HG03354 (cell line): ENCODE data around the gene SMC4.

Experiments
- ATAC-seq: cut with Tn5 transposase; IDR thresholded peaks from one replicate; pipeline ENCODE4 v1.9.1; 2021; ENCODE audit warnings: mild to moderate bottlenecking; ENCODE audit not compliant: unreplicated experiment, poor library complexity, severe bottlenecking

Gene SMC4

DNA sequence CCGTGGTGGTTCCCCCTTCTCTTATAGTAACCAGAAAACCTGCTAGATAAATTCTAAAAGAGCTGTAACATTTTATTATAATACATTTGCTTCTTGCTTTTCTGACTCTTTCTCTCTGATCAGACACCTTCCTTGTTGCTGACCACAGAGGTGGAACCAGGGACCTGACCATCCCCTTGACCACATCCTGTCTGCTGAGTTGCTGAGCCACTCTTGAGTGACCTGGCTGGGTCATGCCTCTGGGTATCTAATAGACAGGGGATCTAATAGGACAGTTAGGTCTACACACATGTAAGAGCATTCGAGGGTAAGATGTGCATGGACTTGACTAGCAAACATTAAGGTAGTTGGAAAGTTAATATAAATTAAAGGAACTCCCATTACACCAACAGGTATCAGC is 72.9 kb downstream of the SMC4 start:
- peak; percentile 66 for ATAC-seq

DNA sequence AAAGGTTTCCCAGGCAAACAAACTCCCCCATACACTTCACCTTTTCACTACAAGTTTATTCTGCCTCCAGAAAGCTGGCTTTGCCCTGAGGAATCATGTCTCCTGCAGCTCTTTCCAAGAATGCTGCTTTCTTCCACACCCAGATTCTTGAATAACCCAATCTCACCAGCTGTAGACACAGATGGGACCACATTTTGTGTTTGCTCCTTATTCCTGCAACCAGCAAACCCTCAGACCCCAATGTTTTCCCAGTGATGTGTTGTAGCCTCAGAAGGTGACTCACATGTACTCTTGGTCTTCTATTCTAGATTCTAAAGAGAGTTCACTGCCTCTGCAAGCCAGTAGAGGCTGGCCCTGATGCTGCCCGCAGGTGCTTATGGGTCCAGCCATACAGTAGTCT is 73.8 kb downstream of the SMC4 start:
- ATAC-seq, result no peak

DNA sequence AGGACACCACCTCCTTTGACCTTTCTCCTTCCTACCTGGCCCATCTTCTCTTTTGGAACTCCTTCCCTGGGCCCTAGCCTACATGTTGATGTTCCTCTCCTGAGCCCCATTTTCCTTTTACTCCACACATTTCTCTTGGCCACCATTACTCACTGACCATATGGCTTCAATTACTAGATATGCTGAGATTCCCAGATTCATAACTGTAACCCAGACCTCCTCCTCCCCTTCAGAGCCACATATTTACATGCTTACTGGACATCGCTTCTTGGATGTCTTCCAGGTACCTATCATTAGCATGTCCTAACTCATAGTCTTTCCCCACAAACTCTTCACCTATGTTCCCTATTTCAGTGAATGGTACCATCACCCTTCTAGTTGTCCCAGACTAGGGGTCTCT is 74.5 kb downstream of the SMC4 start:
- ATAC-seq, result no peak

DNA sequence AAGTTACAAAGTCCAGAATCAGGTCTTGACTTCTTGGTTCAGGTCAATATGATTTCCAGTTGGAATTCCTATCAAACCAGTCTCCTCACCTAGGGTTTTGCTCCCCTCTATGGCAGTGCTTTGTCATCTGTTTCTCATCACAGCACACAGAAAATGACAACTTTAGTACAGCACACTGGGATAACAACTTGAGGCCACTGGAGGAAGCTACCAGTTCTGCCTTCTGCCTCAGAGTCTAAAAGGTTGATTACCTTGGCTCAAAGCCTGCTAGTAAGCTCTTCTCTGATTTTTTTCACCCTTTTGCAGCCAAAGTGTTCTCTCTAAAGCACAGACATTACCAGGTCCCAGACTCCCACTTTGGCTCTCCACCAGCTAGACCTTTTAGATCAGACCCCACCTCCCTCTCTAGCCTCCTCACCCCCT is 75.0 kb downstream of the SMC4 start:
- no peak for ATAC-seq

DNA sequence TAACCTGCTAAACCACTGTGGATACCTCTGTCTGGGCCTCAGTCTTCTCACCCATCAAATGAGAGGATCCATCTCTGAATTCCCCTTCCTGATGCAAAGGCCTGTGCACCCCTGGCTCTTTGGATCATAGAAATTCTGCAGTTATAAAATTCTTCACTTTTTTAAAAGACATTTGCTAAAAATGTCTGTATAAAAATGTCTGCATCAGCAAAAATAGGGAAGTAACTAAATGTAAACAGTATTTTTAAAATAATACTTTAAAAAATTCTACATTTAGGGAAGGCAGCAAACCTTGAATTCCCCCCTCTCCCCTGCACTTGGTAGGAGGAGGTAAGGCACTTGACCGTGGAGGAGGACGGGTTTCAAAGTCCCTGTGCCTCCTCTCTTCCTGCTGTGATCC is 75.7 kb downstream of the SMC4 start:
- no peak for ATAC-seq

DNA sequence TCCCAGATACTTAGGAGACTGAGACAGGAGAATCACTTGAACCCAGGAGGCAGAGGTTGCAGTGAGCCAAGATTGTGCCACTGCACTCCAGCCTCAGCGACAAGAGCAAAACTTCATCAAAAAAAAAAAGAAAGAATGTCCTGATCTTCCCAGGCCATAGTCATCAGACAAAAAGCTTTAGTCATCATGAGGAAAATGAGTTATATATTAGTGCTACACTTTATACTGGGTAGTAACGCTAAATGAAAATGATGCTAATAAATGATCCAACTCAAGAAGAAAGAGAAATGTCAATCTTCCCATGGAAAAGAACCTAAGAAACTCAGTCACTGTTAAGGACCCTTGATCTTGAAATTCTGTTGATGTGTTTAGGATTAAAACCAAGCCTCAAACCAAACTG is 76.4 kb downstream of the SMC4 start:
- no peak for ATAC-seq

DNA sequence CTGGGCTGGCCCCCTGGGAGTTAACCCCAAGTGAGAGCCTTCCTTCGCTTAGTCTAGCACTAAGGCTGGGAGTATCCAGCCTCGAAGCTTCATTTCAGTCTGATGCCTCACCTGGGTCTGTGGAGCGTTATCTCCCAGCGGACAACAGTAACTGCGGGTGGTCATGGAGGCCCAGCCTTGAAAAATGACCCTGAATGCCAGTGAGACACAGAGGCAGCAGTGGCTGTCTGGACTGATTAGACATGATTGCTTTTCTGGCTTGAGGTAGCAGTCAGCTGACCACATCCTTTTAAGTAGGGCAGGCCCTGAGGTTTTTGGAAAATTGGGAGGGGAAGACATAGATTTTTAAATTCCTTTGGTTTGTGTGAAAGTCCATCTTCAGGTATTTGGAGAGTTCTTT is 78.3 kb downstream of the SMC4 start:
- no peak for ATAC-seq

DNA sequence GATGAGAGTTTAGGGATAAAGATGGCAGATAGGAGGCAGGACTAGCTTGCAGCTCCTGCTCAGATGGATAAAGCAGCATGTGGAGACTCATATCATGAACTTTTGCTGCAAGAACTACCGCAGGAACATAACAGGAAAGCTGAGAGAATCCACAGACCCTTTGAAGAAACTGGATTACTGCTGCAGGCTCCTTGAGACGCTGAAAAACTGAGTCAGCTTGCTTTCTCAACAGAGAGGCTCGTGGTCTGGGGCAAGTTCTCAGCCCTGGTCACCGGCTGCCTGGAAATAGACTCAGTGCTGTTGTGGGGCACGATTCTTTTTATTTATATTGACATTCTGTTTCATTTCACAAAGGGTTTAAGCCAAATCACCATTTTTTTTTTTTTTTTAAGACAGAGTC is 78.9 kb downstream of the SMC4 start:
- ATAC-seq, result no peak

DNA sequence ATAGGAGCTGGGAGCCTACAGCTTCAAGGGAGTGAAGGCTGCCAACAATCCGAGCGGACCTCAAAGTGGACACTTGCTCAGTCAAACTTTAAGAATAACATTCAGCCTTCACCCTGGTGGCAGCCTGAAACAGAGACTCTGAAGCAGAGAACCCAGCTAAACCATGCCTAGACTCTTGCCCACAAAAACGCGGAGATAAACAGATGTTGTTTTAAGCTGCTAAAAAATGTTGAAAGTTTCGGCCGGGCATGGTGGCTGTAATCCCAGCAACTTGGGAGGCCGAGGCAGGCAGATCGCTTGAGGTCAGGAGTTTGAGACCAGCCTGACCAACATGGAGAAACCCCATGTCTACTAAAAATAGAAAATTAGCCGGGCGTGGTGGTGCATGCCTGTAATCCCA is 79.9 kb downstream of the SMC4 start:
- ATAC-seq, result no peak

DNA sequence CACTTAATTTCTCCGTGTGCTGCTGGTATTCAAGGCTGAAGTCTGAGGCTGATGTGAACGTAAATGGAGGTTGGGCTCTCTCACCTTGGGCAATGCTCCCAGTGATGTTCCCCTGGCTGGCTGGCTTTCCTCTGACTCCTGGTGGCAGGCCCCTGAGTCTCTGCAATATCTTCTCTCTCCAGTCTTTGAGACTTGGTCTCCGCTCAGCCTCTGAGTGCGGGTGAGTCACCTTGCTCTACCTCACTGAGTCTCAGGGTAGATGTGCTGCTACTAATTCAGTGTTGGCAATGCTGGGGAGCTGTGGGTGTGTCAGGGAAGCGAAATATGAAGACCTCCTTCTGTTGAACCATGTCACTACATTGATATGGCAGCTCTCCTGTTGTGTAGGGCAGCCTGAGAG is 81.5 kb downstream of the SMC4 start:
- ATAC-seq, result no peak

DNA sequence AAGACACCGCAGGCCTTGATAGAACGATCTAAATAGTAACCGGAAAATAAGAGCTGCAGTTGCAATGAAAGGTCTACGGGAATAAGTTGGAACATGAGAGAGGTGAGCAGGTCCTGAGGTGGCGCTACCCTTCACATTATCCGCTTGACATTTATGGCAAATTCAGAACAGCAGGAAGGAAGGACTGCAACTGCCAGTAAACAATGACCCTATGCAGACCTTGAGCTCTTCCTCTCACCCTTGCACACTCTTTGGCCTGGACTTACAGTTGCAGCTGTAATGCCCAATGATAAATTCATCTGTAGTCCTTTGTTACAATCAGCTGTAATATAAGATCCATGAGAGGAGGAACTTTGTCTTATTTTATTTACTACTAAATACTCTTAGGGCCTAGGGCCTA is 82.4 kb downstream of the SMC4 start:
- no peak for ATAC-seq

DNA sequence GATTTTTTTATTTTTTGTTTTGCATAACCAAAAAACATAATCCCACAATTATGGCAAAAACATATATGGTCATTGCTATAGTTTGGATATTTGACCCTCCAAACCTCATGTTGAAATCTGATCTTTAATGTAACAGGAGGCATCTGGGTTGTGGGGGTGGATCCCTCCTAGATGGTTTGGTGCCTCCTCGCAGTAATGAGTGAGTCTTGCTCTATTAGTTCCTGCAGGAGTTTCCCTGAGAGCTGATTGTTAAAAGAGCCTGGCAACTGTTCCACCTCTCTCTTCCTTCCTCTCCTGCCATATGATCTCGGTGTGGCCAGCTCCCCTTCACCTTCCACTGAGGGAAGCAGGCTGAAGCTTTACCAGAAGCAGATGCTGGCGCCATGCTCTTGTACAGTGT is 83.3 kb downstream of the SMC4 start:
- ATAC-seq, result no peak
